HG03280 (cell line): ENCODE data around the gene UGT1A10.
"Not testable (repeated sequence)": the region's sequence is repeated elsewhere in the genome, so short reads cannot be mapped to it uniquely, and the experiment has no call there.

ENCODE experiments used
- ATAC-seq: cut with Tn5 transposase; IDR thresholded peaks from one replicate; pipeline ENCODE4 v1.9.1; 2021; ENCODE audit warnings: mild to moderate bottlenecking, moderate library complexity; ENCODE audit not compliant: unreplicated experiment

UGT1A10 gene

GRCh38 chr2:233691443-233692433 is 55.5 kb downstream of the UGT1A10 start:
- ATAC-seq: no peak

DNA sequence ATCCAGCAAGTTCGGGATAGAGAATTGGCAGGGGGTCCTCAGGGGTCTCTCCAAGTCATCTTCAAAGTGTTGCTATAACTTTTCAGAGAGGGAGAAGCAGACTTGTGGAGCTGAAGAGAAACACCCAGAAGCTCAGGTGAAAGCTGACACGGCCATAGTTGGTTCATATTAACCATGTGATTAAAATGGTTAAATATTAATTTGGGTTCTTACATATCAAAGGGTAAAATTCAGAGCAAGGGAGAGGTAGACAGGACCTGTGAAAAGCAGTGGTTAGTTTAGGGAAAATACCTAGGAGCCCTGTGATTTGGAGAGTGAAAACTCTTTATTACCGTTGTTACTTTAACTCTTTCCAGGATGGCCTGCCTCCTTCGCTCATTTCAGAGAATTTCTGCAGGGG is 56.4 kb downstream of the UGT1A10 start, which contains the start of gene UGT1A6:
Gene UGT1A6, plus strand, starts transcription at position 243 of the 400 bp plus-strand sequence. Its CDS starts 115 bp downstream, at position 358.
- ATAC-seq: no peak

DNA sequence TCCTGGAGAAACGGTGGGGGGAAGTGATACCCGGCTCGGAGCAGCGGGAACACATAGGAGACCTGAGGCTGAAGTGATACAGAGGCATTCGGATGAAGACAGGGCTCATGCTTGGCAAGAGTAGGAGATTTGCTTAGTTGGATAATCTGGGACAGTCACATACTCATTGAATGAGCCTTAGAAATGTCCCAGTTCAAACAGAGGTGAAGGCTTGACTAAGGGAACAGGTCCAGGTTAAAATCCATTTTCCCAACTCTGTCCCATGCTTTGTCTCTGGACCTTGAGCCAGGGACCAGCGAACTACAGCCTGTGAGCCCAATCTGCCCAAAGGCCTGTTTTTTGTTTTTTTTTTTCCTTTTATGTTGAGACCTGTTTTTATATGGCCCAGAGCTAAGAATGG is 57.7 kb downstream of the UGT1A10 start:
- no peak for ATAC-seq

DNA sequence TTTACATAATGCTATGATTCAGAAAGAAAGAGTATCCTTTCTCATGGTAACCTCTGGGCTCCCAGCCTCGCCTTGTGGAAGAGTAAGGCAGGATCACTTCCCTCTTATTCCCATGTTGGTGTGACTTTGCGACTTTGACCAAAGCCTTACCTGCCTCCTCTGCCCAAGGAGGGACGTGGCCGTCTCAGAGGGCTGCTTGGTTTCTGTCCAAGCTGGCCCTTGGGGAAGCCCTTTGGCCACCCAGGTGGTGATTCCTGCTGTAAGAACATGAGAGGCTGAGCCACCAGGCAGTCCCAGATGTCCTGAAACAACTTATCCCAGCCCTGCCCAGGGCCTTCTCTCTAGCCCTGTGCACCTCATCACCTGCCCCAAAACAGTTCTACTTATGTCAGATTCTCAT is 62.5 kb downstream of the UGT1A10 start:
- ATAC-seq: no peak

GRCh38 chr2:233699424-233700027 is 63.3 kb downstream of the UGT1A10 start:
- no peak for ATAC-seq

DNA sequence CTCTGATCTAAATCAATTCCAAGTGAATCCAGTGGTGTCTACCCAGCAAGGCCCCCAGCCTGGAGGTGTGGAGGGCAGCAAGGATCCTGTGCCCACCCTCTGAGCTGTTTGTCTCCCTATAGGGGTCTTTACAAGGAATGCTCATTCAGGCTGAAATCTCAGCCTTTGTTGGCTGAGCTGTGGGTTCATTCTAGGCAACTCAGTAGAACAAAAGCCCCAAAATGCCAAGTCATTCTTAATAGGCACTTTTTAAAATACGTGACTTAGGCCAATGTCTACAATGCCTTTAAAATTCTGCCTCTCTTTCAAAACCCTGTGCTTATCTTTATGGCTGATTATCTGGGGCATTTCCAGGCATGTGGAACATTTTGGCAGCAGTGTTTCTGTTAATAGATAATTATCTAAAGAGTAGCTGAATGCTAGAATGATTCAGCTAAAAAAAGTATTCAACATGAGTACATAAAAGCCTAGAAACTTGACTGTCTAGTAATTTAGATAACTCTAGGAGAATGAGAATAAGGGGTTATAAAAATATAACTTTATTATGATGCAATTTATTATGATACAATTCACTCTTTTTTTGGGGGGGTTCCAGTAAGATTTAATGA is 63.9 kb downstream of the UGT1A10 start:
- ATAC-seq: no peak

DNA sequence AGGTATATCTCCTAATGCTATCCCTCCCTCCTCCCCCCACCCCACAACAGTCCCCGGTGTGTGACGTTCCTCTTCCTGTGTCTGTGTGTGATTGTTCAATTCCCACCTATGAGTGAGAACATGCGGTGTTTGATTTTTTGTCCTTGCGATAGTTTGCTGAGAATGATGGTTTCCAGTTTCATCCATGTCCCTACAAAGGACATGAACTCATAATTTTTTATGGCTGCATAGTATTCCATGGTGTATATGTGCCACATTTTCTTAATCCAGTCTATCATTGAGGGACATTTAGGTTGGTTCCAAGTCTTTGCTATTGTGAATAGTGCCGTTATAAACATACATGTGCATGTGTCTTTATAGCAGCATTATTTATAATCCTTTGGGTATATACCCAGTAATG is 64.6 kb downstream of the UGT1A10 start:
- not testable (repeated sequence) for ATAC-seq

DNA sequence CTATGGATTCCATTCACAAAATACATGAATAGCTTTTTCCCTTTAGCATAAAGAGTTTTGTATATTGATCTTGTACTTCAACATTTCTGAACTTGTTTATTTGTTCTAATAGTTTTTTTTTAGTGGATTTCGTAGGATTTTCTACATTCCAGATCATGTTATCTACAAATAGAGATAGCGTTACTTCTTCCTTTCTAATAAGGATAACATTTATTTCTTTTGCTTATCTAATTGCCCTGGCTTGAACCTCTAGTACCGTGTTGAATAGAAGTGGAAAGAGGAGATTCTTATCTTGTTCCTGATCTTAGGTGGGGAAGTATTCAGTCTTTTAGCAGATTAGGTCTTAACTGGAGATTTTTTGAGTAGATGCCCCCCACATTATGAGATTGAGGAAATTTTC is 66.0 kb downstream of the UGT1A10 start:
- no peak for ATAC-seq

GRCh38 chr2:233705911-233706506 is 69.8 kb downstream of the UGT1A10 start:
- no peak for ATAC-seq

DNA sequence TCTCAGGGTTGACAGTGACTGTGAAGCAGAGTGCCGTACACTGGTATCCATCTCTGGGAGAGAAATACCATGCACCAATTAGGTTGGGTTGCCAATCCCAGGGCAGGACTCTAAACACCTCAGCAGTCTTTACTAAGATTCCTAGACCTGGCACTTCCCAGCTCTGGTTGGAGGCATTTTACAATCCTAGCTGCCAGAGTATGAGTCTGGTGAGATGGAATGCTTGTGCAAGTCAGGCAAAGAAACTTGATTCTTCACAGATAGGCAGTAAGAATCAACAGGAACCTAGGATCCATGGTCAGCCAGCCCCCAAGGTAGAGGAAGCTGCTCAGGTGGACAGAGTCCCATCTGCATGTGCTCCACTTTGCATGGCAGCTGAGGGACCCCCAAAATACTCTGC is 70.5 kb downstream of the UGT1A10 start:
- ATAC-seq: no peak

DNA sequence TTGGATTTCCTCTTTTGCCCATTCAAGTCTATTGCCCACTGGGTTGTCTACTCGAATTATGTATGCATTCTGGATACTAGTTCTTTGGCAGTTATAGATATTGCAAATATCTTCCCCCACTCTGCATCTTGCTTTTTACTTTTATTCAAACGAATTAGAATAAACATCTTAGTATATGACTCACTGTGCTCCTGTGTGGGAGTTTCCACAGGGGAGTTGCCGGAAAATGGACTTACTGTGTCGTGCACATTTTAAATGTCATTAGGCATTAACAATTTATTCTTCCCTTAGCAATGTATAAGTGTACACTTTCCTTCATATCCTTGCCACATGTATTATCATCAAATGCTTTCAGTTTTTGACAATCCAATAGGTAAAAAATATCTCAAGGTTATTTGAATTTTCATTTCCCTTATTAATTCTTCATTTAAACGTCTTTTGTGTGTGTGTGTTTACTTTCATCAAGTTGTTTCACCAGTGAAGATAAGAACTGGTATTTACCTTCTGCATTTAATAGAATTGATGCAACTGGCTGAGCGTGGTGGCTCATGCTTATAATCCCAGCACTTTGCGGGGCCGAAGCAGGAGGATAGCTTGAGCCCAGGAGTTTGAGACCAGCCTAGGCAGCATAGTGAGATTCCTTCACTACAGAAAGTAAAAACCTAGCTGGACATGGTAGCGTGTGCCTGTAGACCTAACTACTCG is 71.8 kb downstream of the UGT1A10 start:
- ATAC-seq: no peak

- no peak for ATAC-seq
Measured at GRCh38 chr2:233708942-233709341, 72.7 kb downstream of the UGT1A10 start.

- peak; percentile 54 for ATAC-seq
Measured at GRCh38 chr2:233711312-233712008, 75.2 kb downstream of the UGT1A10 start.

DNA sequence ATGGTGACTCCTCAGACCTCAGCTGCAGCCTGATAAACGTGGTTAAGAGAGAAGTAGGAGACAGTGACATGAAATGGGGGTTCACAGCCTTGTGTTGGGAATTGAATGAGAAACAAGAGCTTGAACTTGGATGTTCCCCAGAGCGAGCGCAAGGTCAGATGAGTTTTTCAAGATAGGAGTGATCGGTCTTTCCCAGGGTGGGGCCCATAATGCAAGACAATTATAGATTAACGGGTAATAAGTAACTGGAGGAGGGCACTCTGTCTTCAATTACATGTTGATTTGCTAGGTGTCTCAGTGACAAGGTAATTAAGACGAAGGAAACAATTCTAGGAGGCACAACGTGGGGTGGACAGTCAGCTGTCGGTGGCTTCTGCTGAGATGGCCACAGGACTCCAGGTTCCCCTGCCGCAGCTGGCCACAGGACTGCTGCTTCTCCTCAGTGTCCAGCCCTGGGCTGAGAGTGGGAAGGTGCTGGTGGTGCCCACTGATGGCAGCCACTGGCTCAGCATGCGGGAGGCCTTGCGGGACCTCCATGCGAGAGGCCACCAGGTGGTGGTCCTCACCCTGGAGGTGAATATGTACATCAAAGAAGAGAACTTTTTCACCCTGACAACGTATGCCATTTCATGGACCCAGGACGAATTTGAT is 76.5 kb downstream of the UGT1A10 start, which contains the start of gene UGT1A5:
Gene UGT1A5, plus strand, starts transcription at position 297 of the 651 bp plus-strand sequence. Its CDS starts 85 bp downstream, at position 382.
- ATAC-seq: no peak

- ATAC-seq: no peak
Measured at GRCh38 chr2:233713262-233713615, 77.0 kb downstream of the UGT1A10 start.

- no peak for ATAC-seq
Measured at GRCh38 chr2:233714121-233714520, 77.9 kb downstream of the UGT1A10 start.

DNA sequence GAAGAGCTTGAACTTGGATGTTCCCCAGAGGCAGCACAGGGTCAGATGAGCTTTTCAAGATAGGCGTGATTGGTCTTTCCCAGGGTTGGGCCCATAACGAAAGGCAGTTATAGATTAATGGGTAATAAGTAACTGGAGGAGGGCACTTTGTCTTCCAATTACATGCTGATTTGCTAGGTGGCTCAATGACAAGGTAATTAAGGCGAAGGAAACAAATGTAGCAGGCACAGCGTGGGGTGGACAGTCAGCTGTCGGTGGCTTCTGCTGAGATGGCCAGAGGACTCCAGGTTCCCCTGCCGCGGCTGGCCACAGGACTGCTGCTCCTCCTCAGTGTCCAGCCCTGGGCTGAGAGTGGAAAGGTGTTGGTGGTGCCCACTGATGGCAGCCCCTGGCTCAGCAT is 82.3 kb downstream of the UGT1A10 start, which contains the start of gene UGT1A4:
Gene UGT1A4, plus strand, starts transcription at position 185 of the 400 bp plus-strand sequence. Its CDS starts 85 bp downstream, at position 270.
- no peak for ATAC-seq

- no peak for ATAC-seq
Measured at GRCh38 chr2:233728723-233729301, 92.6 kb downstream of the UGT1A10 start, which contains the start of gene UGT1A3. TSS of gene UGT1A3 (plus strand) at chr2:233729042. CDS start at chr2:233729127, 85 bp downstream.
